HG03159 (cell line): ENCODE results near the gene KCNA2.

Experiments used
- ATAC-seq: cut with Tn5 transposase; IDR thresholded peaks from one replicate; pipeline ENCODE4 v1.9.1; 2021; ENCODE audit warnings: mild to moderate bottlenecking, moderate library complexity; ENCODE audit not compliant: unreplicated experiment

KCNA2 gene

GRCh38 chr1:110605901-110606656, at the start of gene KCNA2:
Gene KCNA2 (minus strand): TSS chr1:110606358. CDS start chr1:110604782, 1,576 bp downstream.
- no peak for ATAC-seq

- no peak for ATAC-seq
Measured at GRCh38 chr1:110650609-110651008, 44.5 kb upstream of the KCNA2 start.

DNA sequence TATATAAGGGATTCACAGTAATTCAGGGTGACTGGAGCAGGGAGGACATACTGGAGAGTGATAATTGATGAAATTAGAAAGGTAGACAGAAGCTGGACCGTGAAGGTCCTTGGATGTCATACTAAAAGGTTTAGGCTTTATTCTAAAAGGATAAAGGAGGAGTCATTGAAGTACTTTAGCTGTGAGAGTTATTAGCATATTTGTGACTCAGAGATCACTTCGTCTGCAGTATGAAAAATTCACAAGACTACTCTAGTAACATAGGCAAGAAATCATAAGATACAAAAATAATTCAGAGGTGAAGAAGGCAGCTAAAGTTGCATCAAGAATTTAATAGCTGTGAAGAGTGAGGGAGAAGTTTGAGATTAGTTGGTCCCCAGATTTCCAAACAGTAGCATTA, 42.3 kb upstream of the KCNA2 start:
- no peak for ATAC-seq

GRCh38 chr1:110647254-110647891, 41.2 kb upstream of the KCNA2 start:
- no peak for ATAC-seq

DNA sequence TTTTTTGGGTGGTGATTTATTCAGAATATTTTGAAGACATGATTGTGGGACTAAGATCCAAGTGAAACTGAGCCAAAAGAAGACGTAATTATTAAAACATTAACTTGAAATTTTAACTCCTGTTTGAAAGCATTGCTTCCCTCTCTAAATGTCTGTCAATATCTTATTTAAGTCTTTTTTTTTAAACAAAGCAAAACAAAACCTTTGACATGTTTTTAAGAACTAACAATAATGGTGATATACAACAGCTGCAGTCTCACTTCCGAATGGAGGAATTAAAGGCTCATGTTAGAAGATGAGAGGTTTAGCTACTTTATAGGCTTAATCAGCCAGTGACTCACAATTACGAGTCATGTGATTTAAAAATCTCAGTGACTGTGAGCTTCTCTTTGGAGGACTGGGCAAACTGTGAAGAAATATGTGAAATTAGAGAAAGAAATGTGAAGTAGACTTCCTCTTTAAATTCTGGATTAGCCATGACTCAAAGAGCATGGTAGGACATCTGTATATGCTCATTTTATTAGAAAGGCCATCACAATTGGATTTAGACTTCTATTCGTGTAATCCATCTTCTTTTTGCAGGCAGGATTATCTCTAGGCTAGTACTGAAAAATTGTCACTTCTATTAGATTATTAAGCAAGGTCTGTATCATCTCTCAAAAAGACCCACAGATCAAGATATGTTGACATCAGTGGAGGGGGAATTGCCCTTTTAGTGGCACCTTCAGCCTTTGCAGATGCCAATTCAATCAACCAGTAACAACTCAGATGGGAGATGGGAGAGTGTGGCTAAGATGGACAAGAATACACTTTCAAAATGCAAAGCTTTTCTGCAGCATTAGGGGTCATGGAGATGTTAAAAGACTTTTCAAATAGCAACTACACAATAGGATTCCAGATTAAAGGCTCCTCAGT, 39.9 kb upstream of the KCNA2 start:
- no peak for ATAC-seq

- no peak for ATAC-seq
Measured at GRCh38 chr1:110645211-110645610, 39.1 kb upstream of the KCNA2 start.

DNA sequence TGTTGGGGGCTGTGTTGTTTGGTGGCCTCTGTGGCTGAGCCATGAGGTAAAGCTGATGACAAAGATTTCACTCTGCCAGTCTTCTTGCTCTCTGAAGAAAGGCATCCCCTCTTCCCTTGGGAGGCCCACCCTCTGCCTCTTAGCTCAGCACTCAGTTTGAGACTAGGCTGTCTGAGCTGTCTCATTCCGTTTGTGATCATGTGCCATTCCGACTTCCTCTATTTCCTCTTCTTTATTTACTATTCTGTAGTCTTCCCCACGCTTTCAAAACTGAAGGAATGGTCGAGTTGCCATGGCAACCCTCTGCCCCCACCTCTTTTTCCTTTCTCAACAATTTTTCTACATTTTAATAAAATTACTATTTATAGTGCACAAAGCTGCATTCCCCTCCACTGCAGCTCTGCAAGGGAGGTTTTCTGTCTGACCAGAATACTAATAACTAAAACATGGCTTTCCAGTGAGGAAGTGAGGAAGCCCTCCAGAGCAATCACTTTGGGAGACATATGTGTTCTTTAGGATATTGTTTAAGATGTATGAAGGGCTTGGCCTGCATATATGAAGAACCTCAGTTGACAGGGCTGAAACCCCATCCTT, 37.8 kb upstream of the KCNA2 start:
- no peak for ATAC-seq

GRCh38 chr1:110639724-110640386, 33.7 kb upstream of the KCNA2 start:
- ATAC-seq = no peak

DNA sequence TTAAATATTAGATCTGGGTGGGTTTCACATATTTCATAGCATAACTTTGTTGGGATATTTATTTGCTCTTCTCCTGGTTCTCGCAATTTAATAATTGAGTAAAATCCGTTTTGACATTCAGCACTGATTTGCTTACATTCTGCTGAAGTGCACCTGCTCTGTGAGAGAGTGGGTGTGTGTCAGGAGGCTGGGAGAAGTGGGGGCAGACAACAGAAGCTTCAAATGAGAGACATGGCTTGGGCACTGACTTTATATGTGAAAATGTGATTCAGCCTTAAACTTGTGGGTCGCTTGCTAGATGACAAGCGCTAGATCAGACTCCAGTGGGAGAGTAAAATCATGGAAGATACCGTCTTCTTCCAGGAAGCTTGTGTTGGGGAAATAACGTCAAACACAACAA, 32.4 kb upstream of the KCNA2 start:
- ATAC-seq = no peak

DNA sequence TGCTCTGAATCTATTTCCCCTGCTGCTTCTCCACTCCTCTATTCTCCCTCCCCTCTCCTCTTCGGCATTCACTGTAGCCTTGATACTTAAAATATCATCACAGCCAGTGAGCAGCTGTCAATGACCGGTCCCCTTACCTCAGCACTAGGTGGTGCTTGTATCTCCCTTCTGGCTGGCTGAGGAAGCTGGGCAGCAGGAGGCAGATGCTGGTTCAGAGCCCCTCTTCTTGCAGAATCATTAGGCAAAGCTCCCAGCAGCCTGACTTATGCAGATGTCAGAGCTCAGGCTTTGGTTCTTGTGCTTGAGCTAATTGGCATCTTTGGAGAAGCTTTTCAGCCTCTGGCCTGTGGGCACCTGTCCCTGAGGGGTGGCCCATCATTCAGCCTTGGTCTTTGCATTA, 31.9 kb upstream of the KCNA2 start:
- ATAC-seq = no peak

GRCh38 chr1:110637475-110637874, 31.3 kb upstream of the KCNA2 start:
- no peak for ATAC-seq

DNA sequence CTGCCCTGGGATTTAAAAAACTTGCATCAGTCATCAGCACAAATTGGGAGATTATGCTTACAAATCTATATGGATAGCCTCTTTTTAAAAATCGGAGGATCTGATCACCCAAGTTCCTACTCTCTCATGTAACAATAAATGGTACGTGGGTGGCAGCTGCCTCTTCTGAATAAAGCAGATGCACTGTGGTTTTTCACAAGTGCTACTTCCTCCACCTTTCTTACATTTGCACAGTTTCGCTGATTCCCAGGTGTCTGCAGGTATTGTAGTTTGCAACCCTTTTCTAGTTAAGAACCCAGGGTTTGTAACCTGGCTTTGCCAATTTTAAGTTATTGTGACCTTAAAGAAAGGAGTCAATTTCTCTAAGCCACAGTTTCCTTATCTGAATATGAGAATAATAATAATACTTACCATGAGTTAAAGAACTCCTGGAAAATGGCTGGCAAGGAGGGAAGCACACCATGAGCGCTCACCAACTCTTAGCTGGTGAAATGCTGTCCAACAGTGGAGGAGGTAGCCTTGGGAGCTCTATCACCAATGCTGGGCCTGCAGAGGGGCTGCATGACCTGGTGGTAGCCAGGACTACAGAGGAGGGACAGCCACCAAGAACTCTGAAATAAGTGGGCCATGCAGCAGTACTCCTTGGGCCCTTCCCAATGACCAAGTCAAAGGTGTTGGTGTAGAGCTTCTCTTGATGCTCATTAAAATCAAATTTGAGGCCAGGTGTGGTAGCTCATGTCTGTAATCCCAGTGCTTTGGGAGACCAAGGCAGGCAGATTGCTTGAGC, 30.2 kb upstream of the KCNA2 start:
- ATAC-seq = no peak

GRCh38 chr1:110635434-110635833, 29.3 kb upstream of the KCNA2 start:
- ATAC-seq = no peak

- ATAC-seq = peak; percentile 58
Measured at GRCh38 chr1:110634455-110635311, 28.5 kb upstream of the KCNA2 start.

GRCh38 chr1:110634086-110634454, 27.9 kb upstream of the KCNA2 start:
- no peak for ATAC-seq

GRCh38 chr1:110633646-110634030, 27.5 kb upstream of the KCNA2 start:
- ATAC-seq = no peak

- no peak for ATAC-seq
Measured at GRCh38 chr1:110631836-110632620, 25.9 kb upstream of the KCNA2 start.
